Parathyroid adenoma (tissue), 2 donors: Measurements from ENCODE around the gene MCHR1.
A peak's percentile ranks its signal among the peaks of the same experiment; 100 is the strongest.
"Not testable (repeated sequence)": the region's sequence is repeated elsewhere in the genome, so short reads cannot be mapped to it uniquely, and the experiment has no call there.

Experiments
- H2AFZ ChIP-seq: fragments of 300-600 bp; sonication (generic); one replicate; pipeline ENCODE4 v1.7.0; 2017; ENCODE audit warnings: antibody characterized with exemption, mild to moderate bottlenecking
- H3K27ac ChIP-seq: fragments of 300-600 bp; sonication (generic); one replicate; pipeline ENCODE4 v1.7.0; 2017
- H3K27me3 ChIP-seq: fragments of 300-600 bp; sonication (generic); one replicate; pipeline ENCODE4 v1.7.0; 2017; ENCODE audit warnings: low read length; ENCODE audit not compliant: control insufficient read depth, insufficient read depth
- H3K36me3 ChIP-seq: fragments of 300-600 bp; sonication (generic); one replicate; pipeline ENCODE4 v1.7.0; 2017; ENCODE audit warnings: low read length; ENCODE audit not compliant: control insufficient read depth, insufficient read depth
- H3K4me1 ChIP-seq: fragments of 300-600 bp; sonication (generic); one replicate; pipeline ENCODE4 v1.7.0; 2017; ENCODE audit warnings: control low read depth
- H3K4me2 ChIP-seq: fragments of 300-600 bp; sonication (generic); one replicate; pipeline ENCODE4 v1.7.0; 2017; ENCODE audit warnings: low read length
- H3K4me3 ChIP-seq: fragments of 300-600 bp; sonication (generic); one replicate; pipeline ENCODE4 v1.7.0; 2017; ENCODE audit warnings: low read depth, low read length
- H3K79me2 ChIP-seq: fragments of 300-600 bp; sonication (generic); one replicate; pipeline ENCODE4 v1.7.0; 2017; ENCODE audit warnings: control low read depth
- H3K9ac ChIP-seq: fragments of 300-600 bp; sonication (generic); one replicate; pipeline ENCODE4 v1.7.0; 2017; ENCODE audit warnings: mild to moderate bottlenecking
- H3K9me3 ChIP-seq: fragments of 300-600 bp; sonication (generic); one replicate; pipeline ENCODE4 v1.7.0; 2017; ENCODE audit warnings: low read length; ENCODE audit not compliant: control insufficient read depth
- TF ChIP-seq, protein P1 (sequence below): fragments of 300-600 bp; sonication (generic); IDR thresholded peaks from one replicate; pipeline ENCODE4 v1.7.0; 2017; ENCODE audit warnings: antibody characterized with exemption, mild to moderate bottlenecking
- donor health status: primary hyperparathyroidism.

MCHR1 gene

GRCh38 chr22:40709752-40710413 is 30.6 kb downstream of the MCHR1 start:
- Histone ChIP-seq H3K4me3 (no peak overlapping the region), H3K9me3 (no peaks in the 10 kb centered on the region), H3K4me1 (peaks cover 2% of the 10 kb centered on the region), H3K4me2 (no peak overlapping the region), H3K27me3 (no peaks in the 10 kb centered on the region), H3K27ac (no peak overlapping the region), H3K79me2 (no peaks in the 10 kb centered on the region), H3K9ac (no peak overlapping the region), H2AFZ (no peak overlapping the region), H3K36me3 (no peaks in the 10 kb centered on the region)
- TF ChIP-seq, protein P1, sequence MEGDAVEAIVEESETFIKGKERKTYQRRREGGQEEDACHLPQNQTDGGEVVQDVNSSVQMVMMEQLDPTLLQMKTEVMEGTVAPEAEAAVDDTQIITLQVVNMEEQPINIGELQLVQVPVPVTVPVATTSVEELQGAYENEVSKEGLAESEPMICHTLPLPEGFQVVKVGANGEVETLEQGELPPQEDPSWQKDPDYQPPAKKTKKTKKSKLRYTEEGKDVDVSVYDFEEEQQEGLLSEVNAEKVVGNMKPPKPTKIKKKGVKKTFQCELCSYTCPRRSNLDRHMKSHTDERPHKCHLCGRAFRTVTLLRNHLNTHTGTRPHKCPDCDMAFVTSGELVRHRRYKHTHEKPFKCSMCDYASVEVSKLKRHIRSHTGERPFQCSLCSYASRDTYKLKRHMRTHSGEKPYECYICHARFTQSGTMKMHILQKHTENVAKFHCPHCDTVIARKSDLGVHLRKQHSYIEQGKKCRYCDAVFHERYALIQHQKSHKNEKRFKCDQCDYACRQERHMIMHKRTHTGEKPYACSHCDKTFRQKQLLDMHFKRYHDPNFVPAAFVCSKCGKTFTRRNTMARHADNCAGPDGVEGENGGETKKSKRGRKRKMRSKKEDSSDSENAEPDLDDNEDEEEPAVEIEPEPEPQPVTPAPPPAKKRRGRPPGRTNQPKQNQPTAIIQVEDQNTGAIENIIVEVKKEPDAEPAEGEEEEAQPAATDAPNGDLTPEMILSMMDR: no peak

- TF ChIP-seq, protein P1: no peak
Observed at GRCh38 chr22:40712311-40712710, 33.0 kb downstream of the MCHR1 start.

DNA sequence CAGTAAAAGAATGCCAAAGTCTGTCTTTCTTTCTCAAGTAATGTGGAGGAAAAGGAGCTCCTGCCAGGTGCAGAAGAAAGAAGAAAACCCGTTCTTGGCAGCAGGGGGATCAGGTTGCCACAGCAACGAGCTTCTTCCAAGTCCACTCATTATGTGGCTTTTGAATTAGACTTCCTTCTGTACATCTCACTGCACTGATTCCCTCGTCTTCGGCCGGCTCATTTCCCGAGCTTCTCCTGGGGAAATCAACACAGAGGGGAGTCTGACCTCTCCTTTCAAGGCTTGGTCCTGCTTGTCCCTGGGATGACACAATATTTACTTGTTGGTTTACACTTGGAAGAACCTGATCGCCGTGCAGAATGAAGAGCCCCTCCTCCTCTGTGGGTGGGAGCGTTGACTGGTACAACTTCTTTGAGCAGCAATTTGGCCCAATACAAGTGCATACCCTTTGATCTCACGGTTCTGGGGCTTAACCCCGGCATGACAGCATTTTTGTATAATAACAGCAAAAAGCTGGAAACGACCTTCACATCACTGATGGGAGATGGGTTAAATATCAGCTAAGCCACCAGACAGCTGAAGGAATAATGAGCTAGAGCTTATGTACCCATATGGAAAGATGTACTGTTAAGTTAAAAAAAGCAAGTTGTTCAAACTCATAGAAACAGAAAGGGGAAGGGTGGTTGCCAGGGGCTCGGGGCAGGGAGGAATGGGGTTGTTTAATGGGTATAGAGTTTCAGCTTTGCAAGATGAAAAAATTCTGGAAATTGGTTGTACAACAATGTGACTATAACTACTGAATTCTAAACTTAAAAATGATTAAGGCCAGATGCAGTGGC is 35.4 kb downstream of the MCHR1 start:
- TF ChIP-seq, protein P1: no peak
- Histone ChIP-seq H3K4me3 (no peak overlapping the region), H3K9ac (no peak overlapping the region), H3K4me1 (peaks cover 2% of the 10 kb centered on the region), H3K27ac (no peak overlapping the region), H3K79me2 (no peaks in the 10 kb centered on the region), H3K4me2 (no peak overlapping the region), H3K9me3 (no peaks in the 10 kb centered on the region), H3K36me3 (no peaks in the 10 kb centered on the region), H2AFZ (peak overlapping the region; percentile 3), H3K27me3 (no peaks in the 10 kb centered on the region)

More at GRCh38 chr22:40712311-40712710, 33.0 kb downstream of the MCHR1 start:
- H3K9me3 ChIP-seq: no peaks in the 10 kb centered on the region
- H3K27ac ChIP-seq: no peak overlapping the region
- H3K4me3 ChIP-seq: no peak overlapping the region
- H3K27me3 ChIP-seq: no peaks in the 10 kb centered on the region
- no peak overlapping the region for H3K9ac ChIP-seq
- peaks cover 2% of the 10 kb centered on the region for H3K4me1 ChIP-seq
- no peaks in the 10 kb centered on the region for H3K79me2 ChIP-seq
- no peaks in the 10 kb centered on the region for H3K36me3 ChIP-seq
- no peak overlapping the region for H3K4me2 ChIP-seq
- no peak overlapping the region for H2AFZ ChIP-seq

DNA sequence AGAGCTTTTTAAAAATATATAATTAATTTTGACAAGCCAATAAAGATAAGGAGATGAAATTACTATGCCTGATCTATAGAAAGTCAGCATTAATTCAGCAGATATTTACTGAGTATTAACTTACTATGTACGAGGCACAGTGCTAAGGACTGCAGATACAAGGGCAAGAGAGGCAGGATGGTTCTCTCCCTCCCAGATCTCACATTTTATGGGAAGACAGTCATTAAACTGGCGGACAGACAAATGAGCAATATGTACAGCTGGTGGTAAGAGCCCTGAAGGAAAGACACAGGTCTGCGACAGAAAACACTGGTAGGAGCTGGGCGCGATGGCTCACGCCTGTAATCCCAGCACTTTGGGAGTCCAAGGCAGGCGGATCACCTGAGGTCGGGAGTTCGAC is 36.8 kb downstream of the MCHR1 start:
- Histone ChIP-seq H3K36me3 (no peaks in the 10 kb centered on the region), H3K9me3 (no peaks in the 10 kb centered on the region), H3K4me3 (no peak overlapping the region), H3K4me1 (peaks cover 2% of the 10 kb centered on the region), H3K79me2 (no peaks in the 10 kb centered on the region), H3K4me2 (no peak overlapping the region), H3K27me3 (no peaks in the 10 kb centered on the region), H2AFZ (no peak overlapping the region), H3K27ac (no peak overlapping the region), H3K9ac (no peak overlapping the region)
- TF ChIP-seq, protein P1: no peak

- not testable (repeated sequence) for H3K79me2 ChIP-seq, H3K9me3 ChIP-seq, H3K36me3 ChIP-seq, H3K27me3 ChIP-seq, H3K4me1 ChIP-seq, H3K27ac ChIP-seq, H3K9ac ChIP-seq, H3K4me2 ChIP-seq, H3K4me3 ChIP-seq, H2AFZ ChIP-seq
Observed at GRCh38 chr22:40717657-40718056, 38.4 kb downstream of the MCHR1 start.
